ENCODE results near the gene TCF23. TPM values are rescaled to one million over a fixed set of nuclear protein-coding genes. Genes with fewer than 3 reads are reported as not detected.

TCF23 gene
- total and polyA plus RNA-seq, 2 experiments from 2014 or later = 0.03 to 0.07 TPM

DNA sequence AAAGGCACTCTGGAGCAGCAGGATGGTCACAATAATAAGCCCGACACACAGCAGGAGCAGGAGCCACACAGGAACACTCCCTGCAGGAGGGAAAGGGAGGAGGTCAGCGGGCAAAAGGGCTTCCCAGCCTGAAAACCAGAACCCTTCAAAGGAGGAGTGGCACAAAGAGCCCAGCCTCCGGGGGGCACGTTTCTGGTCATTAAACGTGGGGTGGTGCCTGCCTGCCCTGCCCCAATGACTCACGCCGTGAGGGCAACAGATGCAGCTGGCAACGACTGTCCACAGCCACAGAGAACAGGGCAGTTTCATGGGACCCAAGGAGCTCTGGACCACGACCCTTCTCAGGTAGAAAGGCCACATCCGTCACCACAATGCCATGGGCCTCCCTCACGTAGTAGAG lies 17.4 kb upstream of the TCF23 start:
- no peak overlapping the region for H3K27ac Mint-ChIP-seq
- Histone ChIP-seq H3K4me2 (no peak overlapping the region), H3K27ac (ENCODE audit: low read depth) (no peak overlapping the region), H3K9me2 (ENCODE audit: insufficient read depth) (no peaks in the 10 kb centered on the region), H4K20me1 (replicated peaks; ENCODE audit: insufficient read depth) (peaks cover 10% of the 10 kb centered on the region), H3K79me2 (replicated peaks; ENCODE audit: insufficient read depth) (peaks cover 11% of the 10 kb centered on the region), H3F3A (replicated peaks; ENCODE audit: low read depth) (no peaks in the 10 kb centered on the region; the same call in 1 of the 2 replicates), H3K36me3 (ENCODE audit: insufficient read depth) (no peaks in the 10 kb centered on the region), H3K27me3 (ENCODE audit: insufficient read depth) (no peaks in the 10 kb centered on the region), H3K4me1 (ENCODE audit: insufficient read depth) (peaks cover 6% of the 10 kb centered on the region; the same call in 1 of the 2 replicates), H3K4me3 (no peak overlapping the region), H2AFZ (no peak overlapping the region)
- H3K27me3 Mint-ChIP-seq (ENCODE audit: insufficient read depth, low read depth, poor library complexity) = peaks cover 8% of the 10 kb centered on the region
- H3K36me3 Mint-ChIP-seq (ENCODE audit: low read depth) = peaks cover 26% of the 10 kb centered on the region; the same call in 2 of the 3 replicates
- TF ChIP-seq REST (IDR thresholded peaks at IDR 0.05; ENCODE audit: unreplicated experiment) (no peak), EZH2phosphoT487 (IDR thresholded peaks at IDR 0.05; ENCODE audit: unreplicated experiment) (no peak), ZNF114 (CRISPR knock-in tag; IDR thresholded peaks at IDR 0.05) (no peak)
- TF ChIP-seq, protein P1, sequence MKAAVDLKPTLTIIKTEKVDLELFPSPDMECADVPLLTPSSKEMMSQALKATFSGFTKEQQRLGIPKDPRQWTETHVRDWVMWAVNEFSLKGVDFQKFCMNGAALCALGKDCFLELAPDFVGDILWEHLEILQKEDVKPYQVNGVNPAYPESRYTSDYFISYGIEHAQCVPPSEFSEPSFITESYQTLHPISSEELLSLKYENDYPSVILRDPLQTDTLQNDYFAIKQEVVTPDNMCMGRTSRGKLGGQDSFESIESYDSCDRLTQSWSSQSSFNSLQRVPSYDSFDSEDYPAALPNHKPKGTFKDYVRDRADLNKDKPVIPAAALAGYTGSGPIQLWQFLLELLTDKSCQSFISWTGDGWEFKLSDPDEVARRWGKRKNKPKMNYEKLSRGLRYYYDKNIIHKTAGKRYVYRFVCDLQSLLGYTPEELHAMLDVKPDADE (IDR thresholded peaks at IDR 0.05) = no peak
- TF ChIP-seq, protein P2, sequence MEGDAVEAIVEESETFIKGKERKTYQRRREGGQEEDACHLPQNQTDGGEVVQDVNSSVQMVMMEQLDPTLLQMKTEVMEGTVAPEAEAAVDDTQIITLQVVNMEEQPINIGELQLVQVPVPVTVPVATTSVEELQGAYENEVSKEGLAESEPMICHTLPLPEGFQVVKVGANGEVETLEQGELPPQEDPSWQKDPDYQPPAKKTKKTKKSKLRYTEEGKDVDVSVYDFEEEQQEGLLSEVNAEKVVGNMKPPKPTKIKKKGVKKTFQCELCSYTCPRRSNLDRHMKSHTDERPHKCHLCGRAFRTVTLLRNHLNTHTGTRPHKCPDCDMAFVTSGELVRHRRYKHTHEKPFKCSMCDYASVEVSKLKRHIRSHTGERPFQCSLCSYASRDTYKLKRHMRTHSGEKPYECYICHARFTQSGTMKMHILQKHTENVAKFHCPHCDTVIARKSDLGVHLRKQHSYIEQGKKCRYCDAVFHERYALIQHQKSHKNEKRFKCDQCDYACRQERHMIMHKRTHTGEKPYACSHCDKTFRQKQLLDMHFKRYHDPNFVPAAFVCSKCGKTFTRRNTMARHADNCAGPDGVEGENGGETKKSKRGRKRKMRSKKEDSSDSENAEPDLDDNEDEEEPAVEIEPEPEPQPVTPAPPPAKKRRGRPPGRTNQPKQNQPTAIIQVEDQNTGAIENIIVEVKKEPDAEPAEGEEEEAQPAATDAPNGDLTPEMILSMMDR (conservative IDR thresholded peaks at IDR 0.05; ENCODE audit: low read depth in 2 of 2) = no peak
- no peaks in the 10 kb centered on the region for H3K9me3 Mint-ChIP-seq
- no peak for DNase-seq (ENCODE audit: low spot score)
- no peak for ATAC-seq
- no peak overlapping the region for H3K4me3 Mint-ChIP-seq
- H3K4me1 Mint-ChIP-seq = peaks cover 10% of the 10 kb centered on the region; the same call in 2 of the 3 replicates

DNA sequence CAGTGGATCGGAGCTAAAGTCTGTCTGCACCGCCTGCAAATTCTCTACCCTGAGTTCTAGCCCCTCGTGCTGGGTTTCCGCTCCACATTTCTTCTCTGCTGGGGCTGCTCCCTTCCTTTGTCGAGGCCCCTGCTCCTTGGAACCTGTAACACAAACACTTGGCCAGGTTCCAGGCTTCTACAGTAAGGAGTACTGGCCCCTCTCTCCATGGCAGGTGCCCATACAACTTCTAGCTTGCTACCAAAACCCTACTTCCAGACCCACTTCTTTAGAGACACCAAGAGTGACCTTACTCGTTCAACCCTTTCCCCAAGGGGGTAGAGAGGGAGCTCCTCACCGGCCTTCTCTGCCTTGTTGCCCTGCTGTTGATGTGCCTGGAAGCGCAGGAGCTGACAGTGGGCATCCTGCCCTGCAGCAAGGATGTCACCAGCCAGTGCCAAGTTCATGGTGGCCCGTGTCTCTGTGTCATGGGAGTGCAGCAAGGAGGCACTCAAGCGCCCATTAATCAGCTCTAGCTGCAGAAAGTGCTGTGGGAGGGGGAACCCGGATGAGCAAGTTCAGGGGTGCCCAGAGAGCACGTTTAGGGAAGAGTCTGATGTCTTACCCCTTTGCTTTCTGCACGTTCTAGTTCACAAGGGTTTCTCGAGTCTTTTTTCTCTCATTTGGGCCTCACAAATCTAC lies 15.5 kb upstream of the TCF23 start:
- H3K36me3 ChIP-seq (ENCODE audit: insufficient read depth) = no peaks in the 10 kb centered on the region
- no peak overlapping the region for H3K27ac ChIP-seq (ENCODE audit: low read depth)
- peak overlapping the region; percentile 99 for H3K4me3 ChIP-seq
- Mint-ChIP-seq H3K9me3 (no peaks in the 10 kb centered on the region), H3K36me3 (ENCODE audit: low read depth) (peaks cover 26% of the 10 kb centered on the region; the same call in 2 of the 3 replicates), H3K4me1 (peaks cover 10% of the 10 kb centered on the region; the same call in 2 of the 3 replicates), H3K4me3 (peak overlapping the region; percentile 89), H3K27me3 (ENCODE audit: insufficient read depth, low read depth, poor library complexity) (peaks cover 8% of the 10 kb centered on the region), H3K27ac (no peak overlapping the region; the same call in 1 of the 2 replicates)
- TF ChIP-seq POLR2AphosphoS5 (IDR thresholded peaks at IDR 0.05; ENCODE audit: low read depth) = no peak
- TF ChIP-seq ZNF331 (CRISPR knock-in tag; IDR thresholded peaks at IDR 0.05; ENCODE audit: low read depth) = no peak
- TF ChIP-seq ZNF114 (CRISPR knock-in tag; IDR thresholded peaks at IDR 0.05) = no peak
- no peak for TF ChIP-seq JUNB (IDR thresholded peaks at IDR 0.05; ENCODE audit: unreplicated experiment)
- peak overlapping the region; percentile 97 for H3K4me2 ChIP-seq
- H3K4me1 ChIP-seq (ENCODE audit: insufficient read depth) = peaks cover 6% of the 10 kb centered on the region; the same call in 1 of the 2 replicates
- ATAC-seq = no peak; the same call in 2 of the 3 replicates
- no peak overlapping the region; the same call in 1 of the 2 replicates for H2AFZ ChIP-seq
- no peak for DNase-seq (ENCODE audit: low spot score)
- H3K27me3 ChIP-seq (ENCODE audit: insufficient read depth) = no peaks in the 10 kb centered on the region
- H4K20me1 ChIP-seq (replicated peaks; ENCODE audit: insufficient read depth) = peaks cover 10% of the 10 kb centered on the region
- H3F3A ChIP-seq (replicated peaks; ENCODE audit: low read depth) = no peaks in the 10 kb centered on the region; the same call in 1 of the 2 replicates
- H3K9me2 ChIP-seq (ENCODE audit: insufficient read depth) = no peaks in the 10 kb centered on the region
- peaks cover 11% of the 10 kb centered on the region for H3K79me2 ChIP-seq (replicated peaks; ENCODE audit: insufficient read depth)
